ENCODE results near the gene TRRAP.

GRCh38 chr7:98974906-98975816 lies 96.8 kb downstream of the TRRAP start:
- TF ChIP-seq POLR2A (IDR thresholded peaks at IDR 0.05), result no peak
- TF ChIP-seq, protein P1, sequence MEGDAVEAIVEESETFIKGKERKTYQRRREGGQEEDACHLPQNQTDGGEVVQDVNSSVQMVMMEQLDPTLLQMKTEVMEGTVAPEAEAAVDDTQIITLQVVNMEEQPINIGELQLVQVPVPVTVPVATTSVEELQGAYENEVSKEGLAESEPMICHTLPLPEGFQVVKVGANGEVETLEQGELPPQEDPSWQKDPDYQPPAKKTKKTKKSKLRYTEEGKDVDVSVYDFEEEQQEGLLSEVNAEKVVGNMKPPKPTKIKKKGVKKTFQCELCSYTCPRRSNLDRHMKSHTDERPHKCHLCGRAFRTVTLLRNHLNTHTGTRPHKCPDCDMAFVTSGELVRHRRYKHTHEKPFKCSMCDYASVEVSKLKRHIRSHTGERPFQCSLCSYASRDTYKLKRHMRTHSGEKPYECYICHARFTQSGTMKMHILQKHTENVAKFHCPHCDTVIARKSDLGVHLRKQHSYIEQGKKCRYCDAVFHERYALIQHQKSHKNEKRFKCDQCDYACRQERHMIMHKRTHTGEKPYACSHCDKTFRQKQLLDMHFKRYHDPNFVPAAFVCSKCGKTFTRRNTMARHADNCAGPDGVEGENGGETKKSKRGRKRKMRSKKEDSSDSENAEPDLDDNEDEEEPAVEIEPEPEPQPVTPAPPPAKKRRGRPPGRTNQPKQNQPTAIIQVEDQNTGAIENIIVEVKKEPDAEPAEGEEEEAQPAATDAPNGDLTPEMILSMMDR (IDR thresholded peaks at IDR 0.05), result no peak
